ENCODE measurements around the gene DPM2. TPM values are rescaled to one million over a fixed set of nuclear protein-coding genes. Genes with fewer than 3 reads are reported as not detected.

DPM2 gene
- total RNA-seq, 4 donors from 2014 or later, result 6.7 to 33.1 (median 15.9) TPM

DNA sequence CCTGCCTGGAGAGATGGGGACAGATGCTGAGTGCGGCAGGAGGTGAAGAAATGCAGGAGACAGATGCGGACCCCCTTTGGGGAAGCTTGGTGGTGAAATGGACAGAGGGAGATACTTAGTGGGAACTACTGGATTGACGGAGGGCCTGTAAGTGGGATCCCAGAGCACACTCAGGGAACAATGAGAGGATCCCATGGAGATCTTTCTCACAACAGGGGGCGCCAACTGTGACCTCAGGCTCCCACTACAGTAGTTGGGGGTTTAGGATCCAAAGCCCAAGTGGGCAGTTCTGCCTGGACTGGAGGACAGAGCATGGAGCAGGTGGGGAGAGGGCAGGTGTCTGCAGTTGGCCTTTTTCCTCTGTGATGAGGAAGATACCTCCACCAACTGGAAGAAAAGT, 3.4 kb downstream of the DPM2 start:
- no peak for DNase-seq
- TF ChIP-seq, protein P1, sequence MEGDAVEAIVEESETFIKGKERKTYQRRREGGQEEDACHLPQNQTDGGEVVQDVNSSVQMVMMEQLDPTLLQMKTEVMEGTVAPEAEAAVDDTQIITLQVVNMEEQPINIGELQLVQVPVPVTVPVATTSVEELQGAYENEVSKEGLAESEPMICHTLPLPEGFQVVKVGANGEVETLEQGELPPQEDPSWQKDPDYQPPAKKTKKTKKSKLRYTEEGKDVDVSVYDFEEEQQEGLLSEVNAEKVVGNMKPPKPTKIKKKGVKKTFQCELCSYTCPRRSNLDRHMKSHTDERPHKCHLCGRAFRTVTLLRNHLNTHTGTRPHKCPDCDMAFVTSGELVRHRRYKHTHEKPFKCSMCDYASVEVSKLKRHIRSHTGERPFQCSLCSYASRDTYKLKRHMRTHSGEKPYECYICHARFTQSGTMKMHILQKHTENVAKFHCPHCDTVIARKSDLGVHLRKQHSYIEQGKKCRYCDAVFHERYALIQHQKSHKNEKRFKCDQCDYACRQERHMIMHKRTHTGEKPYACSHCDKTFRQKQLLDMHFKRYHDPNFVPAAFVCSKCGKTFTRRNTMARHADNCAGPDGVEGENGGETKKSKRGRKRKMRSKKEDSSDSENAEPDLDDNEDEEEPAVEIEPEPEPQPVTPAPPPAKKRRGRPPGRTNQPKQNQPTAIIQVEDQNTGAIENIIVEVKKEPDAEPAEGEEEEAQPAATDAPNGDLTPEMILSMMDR (IDR thresholded peaks at IDR 0.05), result no peak
- no peak for TF ChIP-seq POLR2A (IDR thresholded peaks at IDR 0.05)
- Histone ChIP-seq H3K27me3 (no peaks in the 10 kb centered on the region), H3K4me3 (no peak overlapping the region), H3K36me3 (no peaks in the 10 kb centered on the region), H3K9me3 (no peaks in the 10 kb centered on the region), H3K4me1 (peaks cover 7 to 10% of the 10 kb centered on the region in 2 donors), H3K27ac (no peak overlapping the region)
- intact Hi-C loops (cut with DNase I; ENCODE audit: low total_unique reads), result no loop called here

DNA sequence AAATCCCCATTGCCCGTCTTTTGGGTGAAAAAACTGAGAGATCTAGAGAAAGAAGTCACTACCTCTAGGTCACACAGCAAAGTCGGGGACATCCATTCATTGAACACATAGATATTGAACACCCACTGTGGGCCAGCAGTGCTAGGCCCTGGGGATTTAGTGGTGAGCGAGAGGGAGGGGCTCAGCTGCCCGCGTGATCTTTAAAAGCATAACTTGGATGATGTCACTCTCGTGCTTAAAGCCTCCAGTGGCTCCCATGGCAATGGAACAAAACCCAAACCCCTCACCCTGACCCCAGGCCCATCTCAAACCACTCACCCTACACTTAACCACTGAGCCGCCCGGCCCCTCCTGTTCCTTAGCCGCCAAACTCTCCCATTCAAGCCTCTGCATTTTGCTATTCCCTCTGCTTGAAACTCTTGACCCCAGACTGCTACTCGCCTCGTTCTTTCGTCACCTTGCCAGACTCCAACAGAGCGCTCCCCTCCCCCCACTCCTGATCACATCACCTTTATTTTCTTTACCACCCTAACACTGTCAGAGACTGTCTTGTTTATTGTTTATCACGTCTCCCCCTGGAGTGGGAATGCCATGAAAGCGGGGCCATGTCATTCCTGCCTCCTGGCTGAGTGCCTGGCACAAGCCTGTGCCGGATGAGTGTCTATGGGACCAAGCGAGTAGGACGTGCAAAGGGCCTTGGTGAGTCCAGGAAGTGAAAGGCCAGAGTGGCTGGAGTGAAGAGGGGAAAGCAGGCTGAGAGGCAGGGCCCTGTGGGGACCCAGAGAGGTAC, 6.4 kb downstream of the DPM2 start:
- intact Hi-C loops (cut with DNase I; ENCODE audit: low total_unique reads), result no loop called here
- H3K27me3 ChIP-seq, result peaks cover 12 to 14% of the 10 kb centered on the region in 2 donors
- H3K27ac ChIP-seq, result no peak overlapping the region
- peaks cover 2 to 11% of the 10 kb centered on the region in 2 donors for H3K4me1 ChIP-seq
- no peak for DNase-seq
- peak overlapping the region; percentile 33 to 41 for H3K4me3 ChIP-seq
- no peaks in the 10 kb centered on the region for H3K36me3 ChIP-seq
- TF ChIP-seq, protein P1 (IDR thresholded peaks at IDR 0.05), result no peak
- no peak for TF ChIP-seq POLR2A (IDR thresholded peaks at IDR 0.05)
- no peaks in the 10 kb centered on the region for H3K9me3 ChIP-seq

DNA sequence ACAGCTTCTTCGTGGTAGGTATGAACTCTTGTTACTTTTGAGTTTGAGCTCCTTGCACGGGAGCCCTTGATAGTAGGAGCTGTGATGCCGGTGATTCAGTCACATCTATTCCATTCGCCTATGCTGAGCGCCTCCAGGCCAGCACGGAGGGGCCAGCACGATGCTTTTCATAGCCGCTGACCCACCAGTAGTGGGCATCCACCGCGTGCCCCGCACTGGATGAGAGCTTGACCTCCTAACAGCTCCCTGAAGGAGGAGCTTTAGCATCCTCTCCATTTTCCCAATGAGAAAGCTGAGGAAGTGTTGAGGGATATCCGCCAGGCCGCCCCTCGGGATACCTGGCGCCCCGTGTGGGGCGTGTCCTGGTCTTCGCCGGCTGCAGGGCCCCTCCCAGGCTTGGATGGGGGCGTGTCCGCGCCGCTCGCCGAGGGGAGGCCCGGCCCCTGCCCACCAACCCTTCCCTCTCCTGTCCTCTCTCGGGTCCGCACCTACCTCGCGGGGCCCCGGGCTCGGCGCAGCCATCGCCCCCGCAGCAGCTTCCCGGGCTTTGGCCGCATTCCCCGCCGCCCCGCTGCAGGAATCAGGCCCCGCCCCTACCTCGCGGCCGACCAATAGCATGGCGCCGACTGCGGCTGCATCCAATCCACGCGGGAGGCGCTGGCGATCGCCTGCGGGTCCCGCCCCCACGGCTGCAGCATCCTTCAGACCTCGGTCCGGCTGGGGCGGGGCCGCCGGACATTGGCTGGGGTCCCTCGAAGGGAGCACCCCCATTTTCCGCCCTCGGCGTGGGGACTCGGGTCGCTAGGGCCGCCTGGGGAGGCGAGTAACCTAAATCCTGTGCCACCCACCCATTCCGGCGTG, 7.2 kb downstream of the DPM2 start, which contains the start of gene PIP5KL1:
PIP5KL1 (minus strand) TSS at position 547 of the 861 bp plus-strand sequence; CDS start at position 522, 25 bp downstream.
- peaks cover 0 to 10% of the 10 kb centered on the region in 2 donors for H3K4me1 ChIP-seq
- DNase-seq, result peak; percentile 82 to 85
- H3K27ac ChIP-seq, result no peak within 1 kb of the TSS
- H3K27me3 ChIP-seq, result peaks cover 12 to 14% of the 10 kb centered on the region in 2 donors
- peak within 1 kb of the TSS; percentile 33 to 41 for H3K4me3 ChIP-seq
- H3K36me3 ChIP-seq, result no peaks in the 10 kb centered on the region
- TF ChIP-seq, protein P1 (IDR thresholded peaks at IDR 0.05), result no peak
- TF ChIP-seq POLR2A (IDR thresholded peaks at IDR 0.05), result no peak
- intact Hi-C loops (cut with DNase I; ENCODE audit: low total_unique reads), result no loop called here
- H3K9me3 ChIP-seq, result no peaks in the 10 kb centered on the region

DNA sequence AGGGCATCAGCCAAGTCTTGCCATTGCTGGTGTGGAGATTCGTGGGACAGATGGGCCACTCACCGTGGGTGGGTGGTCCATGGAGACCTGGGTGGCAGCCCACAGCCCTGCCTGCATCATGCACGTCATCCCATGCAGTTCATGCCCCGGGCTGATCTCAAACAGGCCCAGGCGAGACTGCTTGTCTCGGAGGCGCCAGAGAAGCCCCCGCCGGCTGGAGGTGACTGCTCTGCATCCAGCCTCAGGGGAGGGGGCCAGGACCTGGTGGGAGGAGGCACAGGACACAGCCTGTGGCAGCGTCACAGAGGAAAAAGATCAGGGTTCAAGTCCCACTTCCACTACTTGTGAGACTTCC, 8.1 kb downstream of the DPM2 start:
- Histone ChIP-seq H3K4me1 (peaks cover 0 to 10% of the 10 kb centered on the region in 2 donors), H3K27me3 (peaks cover 12 to 14% of the 10 kb centered on the region in 2 donors), H3K36me3 (no peaks in the 10 kb centered on the region), H3K9me3 (no peaks in the 10 kb centered on the region), H3K27ac (no peak overlapping the region), H3K4me3 (no peak overlapping the region)
- DNase-seq, result no peak
- no peak for TF ChIP-seq POLR2A (IDR thresholded peaks at IDR 0.05)
- TF ChIP-seq, protein P1 (IDR thresholded peaks at IDR 0.05), result no peak
- intact Hi-C loops (cut with DNase I; ENCODE audit: low total_unique reads), result loop anchor here (10.0 kb wide), 1 partner anchor 425 kb away; no protein-coding TSS in a partner anchor

Data from uterus (tissue), 4 donors.